ENCODE data around the gene CTU2.

CTU2 gene

DNA sequence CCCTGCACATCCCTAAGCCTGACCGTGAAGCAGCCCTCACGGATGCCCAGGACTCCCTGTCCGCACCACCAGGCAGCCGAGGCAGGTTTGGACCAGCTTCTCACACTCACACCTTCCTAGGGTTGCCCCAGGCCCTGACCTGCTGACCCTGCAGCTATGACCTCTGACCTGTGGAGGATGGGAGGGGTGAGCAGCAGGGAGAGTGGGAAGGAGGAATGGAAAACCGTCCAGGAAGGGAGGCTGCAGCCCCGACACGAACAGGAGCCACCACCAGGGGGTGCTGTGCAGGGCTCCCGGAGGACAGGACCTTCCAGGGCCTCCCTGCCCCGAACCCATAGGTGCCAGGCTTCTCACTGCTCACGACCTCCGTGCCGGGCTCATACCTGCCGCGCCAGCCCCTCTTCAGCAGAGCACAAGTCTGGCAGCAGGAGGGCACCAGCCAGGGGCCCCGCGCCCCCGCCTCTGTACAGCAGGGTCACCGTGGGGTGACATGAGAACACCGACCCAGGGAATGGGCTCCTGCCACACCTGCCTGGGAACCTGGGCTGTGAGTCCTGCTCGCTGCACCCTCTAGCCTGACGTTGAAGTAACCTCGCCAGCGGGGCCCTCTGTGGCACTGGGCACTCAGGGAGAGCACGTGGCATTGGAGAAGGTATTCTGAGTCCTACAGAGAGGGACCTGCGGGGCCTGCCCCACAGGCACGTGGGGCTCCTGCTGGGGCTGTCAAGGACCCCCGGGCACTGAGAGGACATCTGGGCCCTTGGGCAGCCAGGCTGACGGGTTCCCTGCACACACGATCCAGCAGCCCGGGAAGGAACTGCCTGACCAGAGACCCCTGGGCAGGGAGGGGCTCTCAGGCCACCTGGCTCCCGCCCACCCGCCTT is 37.6 kb downstream of the CTU2 start:
- no peak for DNase-seq (ENCODE audit: low spot score)

DNA sequence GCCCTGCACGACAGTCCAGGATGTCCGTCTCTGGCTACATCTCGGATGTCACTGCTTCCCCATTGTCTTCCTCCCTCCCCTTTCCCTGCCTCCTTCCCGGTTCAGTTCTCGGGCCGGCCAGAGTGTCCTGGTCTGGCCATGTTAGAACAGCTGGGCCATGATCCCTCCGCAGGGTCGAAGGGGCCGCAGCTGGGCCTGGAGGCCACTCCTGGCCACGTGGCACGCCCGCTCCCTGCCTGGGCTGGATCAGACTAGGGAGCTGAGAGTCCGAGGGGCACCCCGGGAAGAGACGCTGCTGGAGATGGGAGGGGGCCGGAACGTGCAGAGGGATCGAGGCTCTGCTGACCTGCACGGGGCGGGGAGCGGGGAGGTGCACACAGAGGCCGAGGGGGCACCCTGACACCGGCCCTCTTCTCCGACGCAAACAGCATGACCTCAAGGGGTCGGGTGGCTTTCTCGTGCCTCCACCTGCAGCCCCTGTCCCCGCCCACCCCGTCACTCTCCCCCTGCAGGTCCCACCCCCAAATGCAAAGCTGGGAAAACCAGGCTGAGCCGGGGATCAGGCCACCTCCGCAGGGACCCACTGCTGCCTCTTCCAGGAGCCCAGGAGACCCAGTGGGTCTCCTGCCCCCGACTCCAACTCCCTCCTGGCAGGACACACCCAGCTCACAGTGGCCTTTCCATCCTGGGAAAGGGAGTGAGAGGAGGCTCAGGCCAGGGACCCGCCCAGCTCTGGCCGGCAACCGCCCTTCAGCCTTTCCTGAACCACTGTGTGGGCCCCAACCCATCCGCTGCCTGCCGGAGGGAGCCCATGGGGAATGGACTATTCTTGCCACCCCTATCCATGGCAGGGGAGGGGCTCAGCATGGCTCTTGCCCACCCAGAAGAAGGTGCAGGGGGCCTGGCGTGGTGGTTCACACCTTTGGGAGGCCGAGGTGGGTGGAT is 38.5 kb downstream of the CTU2 start:
- DNase-seq (ENCODE audit: low spot score) = no peak

DNA sequence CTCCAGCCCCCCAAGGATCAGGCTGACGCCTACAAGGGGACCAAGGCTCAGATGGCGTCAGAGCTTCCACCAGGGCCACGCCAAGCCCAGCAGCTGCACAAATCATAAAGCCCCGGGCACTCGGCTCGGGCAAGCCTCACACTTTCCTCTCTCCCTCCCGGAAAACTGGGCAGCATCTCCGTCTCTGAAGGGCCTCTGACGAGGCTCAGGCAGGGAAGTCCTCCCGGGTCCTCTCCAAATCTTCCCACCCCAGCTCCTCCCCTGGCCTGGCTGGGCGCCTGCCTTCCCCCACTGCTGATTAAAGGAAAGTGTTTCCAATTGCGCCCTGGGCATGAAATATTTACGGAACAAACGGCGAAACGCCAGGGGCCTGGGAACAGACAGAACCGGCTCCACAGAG is 40.2 kb downstream of the CTU2 start:
- no peak for DNase-seq (ENCODE audit: low spot score)

DNA sequence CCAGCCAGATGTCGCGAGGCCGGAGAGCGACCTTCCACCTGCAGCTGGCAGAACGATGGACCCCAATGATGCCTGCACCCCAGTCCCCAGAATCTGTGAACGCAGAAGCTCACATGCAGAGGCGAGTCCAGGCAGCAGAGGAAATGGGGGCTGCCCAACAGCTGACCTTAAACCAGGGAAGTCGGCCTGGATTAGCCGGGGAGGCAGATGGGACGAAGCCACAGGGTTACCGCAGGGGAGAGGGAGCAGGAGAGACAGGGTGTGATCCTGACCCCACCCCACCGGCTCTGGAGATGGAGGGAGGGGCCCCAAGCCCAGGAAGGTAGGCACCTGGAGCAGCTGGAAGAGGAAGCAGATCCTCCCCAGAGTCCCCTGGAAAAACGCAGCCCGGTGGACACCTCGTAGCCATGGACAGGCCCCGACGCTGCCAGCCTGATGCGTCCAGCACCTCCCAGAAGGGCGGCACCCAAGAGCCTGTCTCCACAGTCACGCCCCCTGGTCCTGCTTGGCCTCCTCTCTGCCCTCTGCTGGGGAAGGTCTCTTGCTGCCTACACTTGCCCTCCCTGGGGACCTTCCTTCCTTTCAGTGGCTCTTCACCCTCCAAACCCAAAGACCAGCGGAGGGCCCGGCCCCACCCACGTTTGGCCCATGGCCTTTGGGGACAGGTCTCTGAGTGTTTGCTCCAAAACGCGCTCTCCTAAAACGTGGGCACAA is 41.4 kb downstream of the CTU2 start:
- DNase-seq (ENCODE audit: low spot score) = no peak

DNA sequence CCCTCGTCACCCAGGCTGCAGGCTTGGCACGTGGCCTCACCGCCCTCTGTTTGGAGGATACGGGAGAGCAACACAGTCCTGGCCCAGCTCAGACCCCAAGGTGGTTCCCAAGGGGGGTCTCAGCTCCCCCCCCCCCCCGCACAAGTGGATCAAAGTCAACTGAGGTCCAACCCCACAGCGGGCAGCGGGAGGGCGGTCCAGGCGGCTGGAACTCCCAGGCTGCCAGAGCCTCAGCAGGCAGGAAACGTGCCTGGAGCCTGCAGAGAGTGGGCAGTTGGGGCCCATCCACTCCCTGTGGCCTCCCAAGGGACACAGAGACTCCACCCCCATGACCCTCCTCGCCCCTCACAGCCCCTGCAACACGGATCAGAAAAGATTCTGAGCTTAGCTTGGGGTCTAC is 42.1 kb downstream of the CTU2 start:
- no peak for DNase-seq (ENCODE audit: low spot score)

DNA sequence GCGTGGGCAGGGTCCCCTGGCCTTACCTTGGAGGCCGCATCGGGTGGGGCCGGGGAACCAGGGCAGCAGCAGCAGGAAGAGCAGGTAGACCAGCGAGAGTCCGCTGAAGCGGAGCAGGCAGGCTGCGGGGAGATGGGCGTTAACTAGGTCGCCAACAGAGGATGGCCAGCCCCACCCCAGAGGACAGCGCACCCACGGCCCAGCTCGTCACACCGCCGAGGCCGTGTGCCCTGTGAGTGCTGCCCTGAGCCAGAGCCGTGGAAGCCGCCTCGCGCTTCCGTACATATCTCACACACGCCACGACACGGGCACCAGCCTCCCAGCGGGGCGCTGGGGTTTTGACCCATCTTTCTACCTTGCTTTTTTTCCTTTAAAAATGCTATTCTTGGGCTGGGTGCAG is 43.1 kb downstream of the CTU2 start:
- DNase-seq (ENCODE audit: low spot score) = no peak

DNA sequence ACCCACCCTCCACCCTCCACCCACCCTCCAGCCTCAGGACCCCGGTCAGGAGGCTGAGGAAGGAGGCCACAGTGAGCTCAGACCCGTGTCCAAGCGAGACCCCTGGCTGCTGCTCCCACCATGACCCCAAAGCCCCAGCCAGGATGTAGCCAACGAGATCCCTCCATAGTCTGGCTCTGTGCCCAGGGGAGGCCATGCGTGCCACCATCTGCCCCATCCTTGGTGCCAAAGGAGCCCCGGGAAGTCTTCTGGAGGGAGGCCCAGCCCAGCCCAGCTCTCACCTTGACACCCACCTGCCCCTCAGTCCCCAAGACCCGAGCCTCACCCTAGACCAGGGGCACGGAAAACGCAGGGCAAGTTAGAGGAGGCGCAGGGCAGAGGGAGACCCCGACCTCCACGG is 44.6 kb downstream of the CTU2 start:
- DNase-seq (ENCODE audit: low spot score) = no peak

DNA sequence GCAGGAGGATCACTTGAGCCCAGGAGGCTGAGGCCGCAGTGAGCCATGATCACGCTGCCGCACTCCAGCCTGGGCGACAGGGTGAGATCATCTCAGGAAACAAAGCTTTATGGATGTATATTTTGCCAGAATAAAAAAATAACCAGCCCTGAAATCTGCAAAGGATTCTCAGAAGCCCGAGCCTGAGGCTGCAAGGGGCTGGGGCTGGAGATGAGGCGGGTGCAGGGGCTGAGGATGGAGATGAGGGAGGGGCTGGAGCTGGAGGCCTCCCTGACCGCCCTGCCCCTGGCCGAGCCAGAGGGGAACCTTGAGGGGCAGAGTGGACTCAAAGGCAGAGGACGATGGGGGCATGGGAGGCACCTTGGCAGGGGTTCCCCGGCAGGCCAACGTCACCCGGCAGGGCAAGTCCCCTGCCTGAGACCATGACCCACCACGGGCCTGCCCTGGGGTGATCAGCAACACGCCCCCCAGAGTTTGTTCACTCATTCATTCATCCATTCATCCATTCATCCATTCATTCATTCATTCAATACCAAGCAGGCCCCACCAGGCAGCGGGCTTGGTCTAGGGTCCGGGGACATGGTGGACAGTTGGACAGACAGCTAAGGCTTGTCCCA is 46.2 kb downstream of the CTU2 start:
- DNase-seq (ENCODE audit: low spot score) = no peak

DNA sequence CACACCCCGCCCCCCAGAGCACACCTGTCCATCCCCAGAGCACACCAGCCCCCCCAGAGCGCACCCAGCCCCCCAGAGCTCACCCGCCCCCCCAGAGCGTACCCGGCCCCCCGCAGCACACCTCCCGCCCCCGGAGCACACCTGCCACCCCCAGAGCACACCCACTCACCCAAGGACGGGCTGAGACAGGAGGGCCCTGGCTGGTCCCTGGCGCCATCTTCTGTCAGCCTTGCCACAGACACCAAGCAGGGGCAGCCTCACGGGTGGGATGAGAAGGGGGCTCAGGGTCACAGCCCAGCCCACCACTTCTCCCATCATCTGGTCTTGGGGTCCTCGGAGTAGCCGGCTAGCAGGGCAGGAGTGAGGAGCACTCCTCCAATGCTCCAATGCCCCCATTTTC is 46.9 kb downstream of the CTU2 start:
- DNase-seq (ENCODE audit: low spot score) = no peak

DNA sequence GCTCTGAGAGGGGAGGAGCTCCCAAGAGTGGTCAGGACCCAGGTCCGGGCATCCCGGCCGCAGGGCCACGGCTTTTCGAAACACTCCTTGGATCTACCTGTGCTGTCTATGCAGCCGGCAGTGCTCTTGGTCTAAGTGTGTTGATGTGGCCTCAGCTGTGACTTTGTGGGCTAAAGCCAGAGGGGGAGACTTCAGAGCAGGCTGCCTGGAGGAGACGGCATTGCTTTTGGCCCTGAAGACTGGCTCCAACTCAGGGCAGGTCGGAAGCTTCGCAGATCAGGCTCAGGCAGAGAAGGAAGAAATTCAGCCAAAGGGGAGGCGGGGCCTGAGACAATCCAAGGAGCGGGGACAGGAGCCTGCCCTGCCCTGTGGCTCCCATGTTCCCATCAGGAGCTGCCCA is 47.3 kb downstream of the CTU2 start:
- no peak for DNase-seq (ENCODE audit: low spot score)

DNA sequence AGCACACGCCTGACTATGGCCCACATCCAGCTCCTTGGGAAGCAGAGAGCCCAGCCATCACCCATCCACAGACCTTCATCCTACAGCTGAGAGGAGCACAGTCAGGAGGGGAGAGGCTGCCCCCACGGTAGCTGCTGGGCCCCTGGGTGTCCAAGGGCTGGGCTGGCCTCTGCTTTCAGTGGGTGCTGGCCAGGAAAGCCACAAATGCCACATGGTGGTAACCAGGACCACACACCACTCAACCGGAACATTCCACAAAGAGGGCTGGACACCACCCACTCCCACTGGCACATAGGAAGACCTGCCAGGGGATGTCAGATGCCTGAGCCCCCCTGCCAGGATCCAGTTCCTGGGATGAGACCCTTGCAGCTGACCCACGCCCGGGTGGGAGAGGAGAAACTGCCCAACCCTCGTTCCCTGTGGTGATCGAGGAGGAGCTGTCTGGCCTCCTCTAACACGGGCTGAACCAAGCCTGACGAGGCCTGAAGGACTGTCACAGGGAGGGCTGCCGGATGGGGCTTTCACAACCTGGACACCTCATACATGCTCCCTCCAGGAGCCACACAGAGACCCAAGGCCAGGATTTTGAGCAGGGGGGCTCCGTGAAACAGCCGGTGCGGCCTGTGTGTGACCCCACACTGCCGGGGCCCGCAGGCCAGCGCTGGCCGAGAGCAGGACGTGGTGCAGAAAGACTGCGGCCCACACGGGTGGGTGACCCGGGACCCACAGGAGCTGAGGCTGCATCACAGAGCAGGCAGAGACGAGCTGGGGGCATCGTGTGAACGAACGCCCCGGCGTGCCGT is 48.0 kb downstream of the CTU2 start:
- no peak for DNase-seq (ENCODE audit: low spot score)

DNA sequence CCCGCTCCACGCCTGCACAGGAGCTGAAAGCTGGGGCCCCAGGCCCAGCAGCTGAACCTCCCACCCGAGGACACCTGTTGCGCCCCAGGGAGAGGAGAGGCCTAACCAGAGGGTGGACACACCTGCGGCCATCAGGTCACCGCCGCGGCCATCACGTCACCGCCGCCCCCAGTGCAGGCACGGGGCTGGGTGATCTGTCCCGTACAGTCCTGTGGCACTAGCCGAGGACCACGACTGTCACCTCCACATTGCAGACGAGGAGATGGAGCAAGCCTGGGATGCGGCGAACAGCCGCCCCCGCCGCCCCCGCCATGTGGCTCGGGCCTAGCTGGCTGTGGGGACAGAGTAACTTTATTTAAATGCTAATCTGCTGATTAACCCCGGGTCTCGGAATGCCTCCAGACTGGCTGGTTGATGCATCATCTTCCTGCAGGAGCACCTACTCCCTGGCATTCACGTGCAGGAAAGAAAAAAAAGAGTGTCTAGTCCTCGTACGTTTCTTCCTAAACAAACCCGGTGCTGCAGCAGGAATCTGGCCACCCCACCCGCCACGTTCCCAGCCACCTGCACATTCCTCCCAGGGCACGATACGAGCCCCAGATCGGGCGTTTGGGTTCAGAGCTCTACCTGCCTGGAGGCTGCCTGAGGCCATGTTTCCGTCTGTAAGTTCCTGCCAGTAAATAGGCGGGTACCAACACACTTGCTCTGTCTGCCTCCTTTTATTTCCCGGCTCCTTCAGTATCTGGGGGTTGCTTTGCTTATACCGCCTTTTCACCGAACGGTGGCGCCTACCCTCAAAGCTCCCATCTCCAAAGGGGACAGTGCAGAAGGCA is 48.8 kb downstream of the CTU2 start:
- no peak for DNase-seq (ENCODE audit: low spot score)

DNA sequence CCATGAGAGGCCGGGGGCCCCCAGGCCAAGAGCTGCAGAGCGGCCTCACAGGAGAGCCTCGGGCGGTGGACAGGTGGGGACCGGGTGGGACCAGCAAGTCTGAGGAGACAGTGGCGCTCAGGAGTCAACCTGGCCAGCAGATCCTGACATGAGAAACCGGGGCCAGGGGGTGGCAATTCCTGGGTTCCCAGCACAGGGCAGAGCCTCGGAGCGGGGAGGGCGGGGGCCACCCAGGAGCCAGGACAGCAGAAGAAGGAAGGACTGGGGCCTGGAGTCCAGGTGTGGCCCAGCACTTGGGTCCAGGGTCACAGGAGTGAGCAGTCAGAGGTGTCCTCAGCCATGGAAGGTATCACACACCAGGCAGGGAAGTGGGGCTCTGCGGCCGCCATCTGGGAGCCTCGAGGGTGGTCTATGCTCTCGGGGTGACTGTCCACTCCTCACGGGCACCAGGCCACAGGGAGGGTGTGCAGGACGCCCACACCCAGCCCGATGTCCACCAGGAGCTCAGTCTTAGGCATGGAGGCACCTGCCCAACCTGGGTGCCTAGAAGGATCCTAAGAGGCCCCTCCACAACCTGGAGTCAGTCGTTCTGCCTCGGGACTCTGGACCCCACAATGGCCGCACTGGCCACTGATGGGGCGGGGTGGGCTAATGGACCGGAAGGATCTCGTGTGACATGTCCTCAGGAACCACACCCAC is 49.6 kb downstream of the CTU2 start:
- DNase-seq (ENCODE audit: low spot score) = no peak

DNA sequence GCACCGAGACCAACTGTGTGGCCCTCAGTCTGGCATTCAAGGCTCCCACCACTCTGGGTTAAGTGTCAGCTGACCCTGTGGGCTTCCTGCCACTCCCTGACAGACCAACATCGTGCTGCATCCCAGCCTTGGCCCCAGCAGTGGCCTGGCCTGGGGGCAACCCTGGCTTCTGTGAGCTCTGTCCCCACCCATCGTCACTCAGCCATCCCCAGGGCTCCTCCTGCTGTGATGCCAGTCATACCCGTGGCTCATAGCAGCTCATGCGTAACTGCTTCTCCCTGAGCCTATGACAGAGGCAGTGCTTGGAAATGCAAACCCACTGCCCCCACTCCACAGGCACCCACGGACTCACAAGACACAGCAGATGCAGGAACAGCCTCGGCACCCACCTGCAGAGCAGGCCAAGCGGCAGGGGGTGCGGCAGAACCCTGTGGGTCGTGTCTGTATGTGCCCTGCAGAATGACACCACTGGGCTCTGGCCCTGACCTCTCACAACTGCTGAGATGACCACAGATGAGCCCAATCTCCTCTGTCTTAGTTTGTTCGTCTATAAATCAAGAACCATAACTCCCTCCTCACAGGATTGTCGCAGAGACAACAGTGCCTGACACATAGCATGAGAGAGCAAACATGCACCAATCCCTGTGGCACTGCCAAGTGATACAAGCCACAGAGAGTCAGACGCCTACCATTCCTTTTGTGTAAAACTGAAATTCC is 52.1 kb downstream of the CTU2 start:
- no peak for DNase-seq (ENCODE audit: low spot score)

DNA sequence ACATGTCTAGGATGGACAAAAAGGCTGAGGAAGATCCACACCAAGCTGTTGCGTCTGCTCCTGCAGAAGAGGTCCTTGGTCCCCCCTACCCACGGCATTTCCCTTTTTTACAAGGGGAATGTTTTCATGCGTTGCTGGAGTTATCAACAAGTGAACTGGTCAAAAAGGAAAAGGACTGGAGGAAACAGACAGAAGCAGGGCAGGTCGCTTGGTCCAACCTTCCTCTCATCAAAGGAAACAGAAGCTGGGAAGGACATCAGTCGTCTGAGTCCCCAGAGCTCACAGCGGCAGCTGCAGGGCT is 52.6 kb downstream of the CTU2 start:
- DNase-seq (ENCODE audit: low spot score) = no peak

DNA sequence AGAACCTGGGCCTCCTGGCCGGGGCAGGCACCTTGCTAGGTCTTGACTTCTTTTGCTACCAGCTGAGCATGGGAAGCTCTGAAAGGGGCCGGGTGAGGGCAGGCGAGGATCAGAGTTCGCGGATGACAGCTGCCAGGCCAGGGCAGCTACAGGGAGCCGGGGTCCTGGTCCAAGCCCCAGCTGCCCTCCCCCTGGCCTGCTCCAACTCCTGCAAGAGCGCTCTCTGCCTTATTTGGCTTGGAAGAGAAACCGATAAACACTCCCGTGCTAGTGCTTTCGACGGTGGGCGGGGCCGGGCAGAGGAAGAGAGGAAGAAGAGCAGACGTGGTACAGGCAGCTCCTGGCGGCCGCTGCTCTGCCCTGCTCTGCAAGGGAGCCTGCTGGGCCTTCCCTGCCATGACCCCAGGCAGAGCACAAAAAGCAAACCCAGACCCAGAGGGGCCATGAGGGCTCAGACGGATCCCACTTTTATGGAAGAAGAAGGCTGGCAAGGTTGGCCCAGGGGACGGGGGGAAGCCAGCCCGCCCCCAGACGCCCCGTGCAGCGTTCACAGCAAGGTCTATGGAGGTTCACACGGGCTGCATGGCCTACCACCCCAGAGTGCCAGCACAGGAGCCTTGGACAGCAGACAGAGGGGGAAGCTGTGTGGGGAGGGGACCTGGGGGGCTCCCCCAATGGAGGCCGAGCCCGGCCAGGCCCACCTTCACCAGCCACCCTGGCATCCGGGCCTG is 53.1 kb downstream of the CTU2 start:
- no peak for DNase-seq (ENCODE audit: low spot score)

DNA sequence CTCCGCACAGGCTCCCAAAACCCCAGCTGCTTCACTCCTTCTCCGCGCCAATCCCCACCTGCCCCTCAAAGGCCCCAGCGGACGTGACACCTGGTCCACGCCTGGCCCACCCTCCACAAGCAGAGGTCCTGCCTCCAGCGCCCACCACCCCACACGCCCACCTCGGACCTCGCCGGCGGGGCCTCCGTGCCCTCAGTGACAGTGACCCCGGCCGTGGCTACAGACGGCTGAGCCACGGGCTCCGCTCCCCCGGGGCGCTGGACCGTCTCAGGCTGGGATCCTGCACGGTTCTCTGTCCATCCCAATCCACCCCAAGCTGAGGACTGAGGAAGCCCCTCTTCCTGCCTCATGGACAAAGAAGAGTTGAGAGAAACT is 53.7 kb downstream of the CTU2 start:
- DNase-seq (ENCODE audit: low spot score) = no peak

DNA sequence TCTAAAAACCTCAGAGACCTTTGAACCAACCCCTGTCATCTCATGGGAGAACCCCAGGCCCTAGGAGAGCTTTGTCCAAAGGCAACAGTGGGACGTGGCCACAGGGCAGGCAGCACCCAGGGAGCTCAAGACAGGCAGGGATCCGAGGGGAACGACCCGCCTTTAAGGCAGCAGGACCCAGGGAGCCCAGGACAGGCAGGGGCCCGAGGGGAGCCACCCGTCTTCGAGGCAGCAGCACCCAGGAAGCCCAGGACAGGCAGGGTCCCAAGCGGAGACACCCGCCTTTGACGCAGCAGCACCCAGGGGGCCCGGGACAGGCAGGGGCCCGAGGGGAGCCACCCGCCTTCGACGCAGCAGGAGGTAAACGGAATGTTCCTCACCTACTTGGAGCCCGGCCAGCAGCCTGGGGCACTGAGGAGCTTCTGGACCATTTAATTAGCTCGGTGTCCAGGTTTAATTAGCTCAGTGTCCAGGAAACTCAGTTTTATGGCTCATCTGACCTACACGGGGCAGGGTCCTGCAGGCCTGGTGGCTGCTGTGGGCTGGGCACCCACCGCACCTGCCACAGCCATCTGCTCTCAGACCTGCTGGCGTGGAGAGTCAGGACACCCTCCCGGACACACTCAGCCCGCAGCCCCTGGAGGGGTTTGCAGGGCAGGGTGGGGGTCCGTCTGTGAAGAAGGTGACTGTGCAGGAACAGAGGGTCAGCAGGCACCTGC is 54.3 kb downstream of the CTU2 start:
- DNase-seq (ENCODE audit: low spot score) = no peak

Measured in putamen (tissue), 1 donor.